Muscle of back (tissue), 11 donors: Measurements from ENCODE around the gene CABLES1. TPM values are rescaled to one million over a fixed set of nuclear protein-coding genes. Genes with fewer than 3 reads are reported as not detected.
"Not testable (repeated sequence)": the region's sequence is repeated elsewhere in the genome, so short reads cannot be mapped to it uniquely, and the experiment has no call there.

Experiments
- DNase-seq, 3 donors: peaks; one replicate each; pipeline versions ENCODE4 v3.0.0 to v3.0.0-alpha.2; 2013
- polyA plus RNA-seq, 10 donors: library from polyadenylated mRNA; unstranded; fragments of 120-200 nt; gene quantifications; one replicate each; pipeline ENCODE4 v1.2.1, GENCODE V29; 2013; ENCODE audit not compliant: insufficient read length in 10 of 10

The CABLES1 gene
- polyA plus RNA-seq, 10 donors: 6.0 to 8.9 (median 7.1) TPM

DNA sequence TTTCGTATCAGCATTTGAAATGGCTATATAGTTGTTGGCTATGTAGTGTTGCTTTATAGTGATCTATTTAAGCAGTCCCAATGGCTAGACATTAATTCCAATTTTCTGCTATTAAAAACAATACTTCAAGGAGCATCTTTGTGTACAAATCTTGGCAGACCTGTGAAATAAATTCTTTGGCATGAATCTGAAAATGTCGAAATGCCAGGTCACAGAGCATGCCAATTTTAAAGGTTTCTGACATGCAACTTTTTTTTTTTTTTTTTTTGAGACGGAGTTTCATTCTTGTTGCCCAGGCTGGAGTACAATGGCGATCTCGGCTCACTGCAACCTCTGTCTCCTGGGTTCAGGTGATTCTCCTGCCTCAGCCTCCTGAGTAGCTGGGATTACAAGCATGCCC, 26.8 kb upstream of the CABLES1 start:
- no peak for DNase-seq

DNA sequence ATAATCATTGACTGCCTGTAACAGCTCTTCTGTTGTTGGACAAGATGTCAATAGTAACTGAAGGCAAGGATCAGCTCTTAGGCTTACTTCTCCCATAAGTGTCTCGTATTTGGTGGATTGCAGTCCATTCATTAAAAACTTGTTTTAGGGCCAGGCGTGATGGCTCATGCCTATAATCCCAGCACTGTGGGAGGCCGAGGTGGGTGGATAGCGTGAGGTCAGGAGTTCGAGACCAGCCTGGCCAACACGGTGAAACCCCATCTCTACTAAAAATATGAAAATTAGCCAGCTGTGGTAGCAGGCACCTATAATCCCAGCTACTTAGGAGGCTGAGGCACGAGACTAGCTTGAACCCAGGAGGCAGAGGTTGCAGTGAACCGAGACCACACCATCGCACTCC, 26.1 kb upstream of the CABLES1 start:
- not testable (repeated sequence) for DNase-seq

DNA sequence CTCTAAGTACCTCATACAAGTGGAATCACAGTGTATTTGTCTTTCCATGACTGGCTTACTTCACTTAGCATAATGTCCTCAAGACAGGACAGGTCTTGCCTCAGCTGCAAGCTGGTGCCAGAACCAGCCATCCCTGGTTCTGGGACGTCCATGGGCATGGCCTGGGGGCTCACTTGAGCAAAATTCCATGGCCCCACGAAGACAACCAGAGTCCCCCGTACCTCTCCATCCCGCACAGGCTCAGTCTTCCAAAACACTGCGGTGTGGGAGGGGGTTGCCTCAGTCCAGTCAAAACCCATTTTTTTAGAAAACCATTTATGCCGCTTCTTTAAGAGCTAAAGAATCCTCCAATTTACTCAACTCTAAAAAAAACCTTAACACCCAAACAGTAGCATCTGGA, 21.7 kb upstream of the CABLES1 start:
- DNase-seq: no peak

DNA sequence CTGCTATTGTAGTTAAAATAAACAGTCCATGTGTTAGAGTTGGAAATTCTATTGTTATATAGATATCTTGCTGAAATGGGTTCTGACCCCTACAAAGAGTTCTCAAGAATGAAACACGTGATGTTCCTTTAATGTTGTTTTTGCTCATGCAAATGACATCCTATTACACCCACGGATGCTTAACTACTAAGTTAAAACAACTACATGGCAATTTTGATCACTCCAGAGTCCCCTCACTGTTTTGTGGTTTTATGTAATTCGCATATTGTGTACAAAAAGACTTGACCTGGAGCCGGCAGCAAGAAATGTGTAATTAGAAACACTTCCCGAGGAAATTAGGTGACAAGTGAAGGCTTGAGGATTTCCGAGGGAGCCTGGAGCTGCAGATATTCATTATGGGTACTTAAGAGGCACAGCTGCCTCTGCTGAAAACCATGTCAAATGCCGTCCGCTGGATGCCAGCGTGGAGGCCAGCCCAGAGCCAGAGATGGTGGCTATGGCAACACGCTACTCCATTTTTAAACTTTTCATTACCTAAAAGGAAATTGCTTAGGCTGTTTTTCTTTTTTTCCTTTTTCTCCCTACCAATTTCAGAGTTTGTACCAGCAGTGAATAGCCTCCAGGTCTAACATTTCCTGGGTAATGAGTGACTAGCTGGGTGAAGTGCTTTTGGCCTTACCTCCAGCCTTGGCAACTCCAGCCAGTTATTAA, 21.0 kb upstream of the CABLES1 start:
- peak in 1 of 3 donors; percentile 54 for DNase-seq

DNA sequence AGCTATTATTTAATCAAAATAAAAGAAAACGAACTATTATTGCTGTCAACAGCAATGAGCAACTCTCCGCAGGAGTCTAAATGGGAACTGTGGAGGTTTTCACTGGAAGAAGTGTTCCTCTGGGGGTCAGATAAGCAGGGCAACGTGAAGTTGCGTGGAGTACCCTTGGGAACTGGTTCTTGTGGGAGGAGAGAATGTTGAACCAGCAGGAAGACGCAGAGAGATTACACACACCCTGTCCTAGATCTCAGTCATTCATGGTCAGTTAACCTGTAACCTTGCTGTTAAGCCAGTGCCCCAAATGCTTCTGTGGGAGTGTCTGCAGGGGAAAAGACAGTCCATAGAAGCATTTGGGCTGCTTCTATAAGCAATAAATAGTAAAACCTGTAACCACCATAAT, 20.4 kb upstream of the CABLES1 start:
- DNase-seq: no peak

DNA sequence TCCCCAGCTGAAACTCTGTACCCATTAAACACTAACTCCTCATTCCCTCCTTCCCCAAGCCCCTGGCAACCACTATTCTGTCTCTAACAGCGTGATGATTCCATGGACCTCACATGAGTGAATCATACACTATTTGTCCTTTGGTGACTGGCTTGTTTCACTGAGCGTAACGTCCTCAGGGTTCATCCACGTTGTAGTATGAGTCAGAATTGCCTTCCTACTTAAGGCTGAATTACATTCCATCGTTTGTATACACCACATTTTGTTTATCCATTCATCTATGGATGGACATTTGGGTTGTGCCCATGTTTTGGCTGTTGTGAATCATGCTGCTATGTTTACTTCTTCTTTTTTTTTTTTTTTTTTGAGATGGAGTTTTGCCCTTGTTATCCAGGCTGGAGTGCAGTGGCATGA, 19.6 kb upstream of the CABLES1 start:
- peak in 1 of 3 donors; percentile 85 for DNase-seq

DNA sequence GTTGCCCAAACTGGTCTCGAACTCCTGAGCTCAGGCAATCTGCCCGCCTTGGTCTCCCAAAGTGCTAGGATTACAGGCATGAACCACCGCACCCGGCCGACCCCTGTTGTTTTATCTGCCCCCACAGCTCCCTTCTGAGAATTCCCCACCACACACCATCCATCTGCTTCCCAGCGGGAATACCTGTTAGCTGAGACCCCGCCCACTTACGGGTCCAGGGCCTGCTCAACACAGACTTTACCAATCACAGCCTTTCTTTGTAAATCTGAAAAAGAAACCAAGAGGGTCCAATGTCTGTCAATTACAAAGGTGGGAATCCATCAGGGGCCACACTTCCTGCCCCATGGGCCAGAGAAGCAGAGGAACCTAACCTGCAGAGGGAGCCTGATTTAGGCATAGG, 14.2 kb upstream of the CABLES1 start:
- no peak for DNase-seq

DNA sequence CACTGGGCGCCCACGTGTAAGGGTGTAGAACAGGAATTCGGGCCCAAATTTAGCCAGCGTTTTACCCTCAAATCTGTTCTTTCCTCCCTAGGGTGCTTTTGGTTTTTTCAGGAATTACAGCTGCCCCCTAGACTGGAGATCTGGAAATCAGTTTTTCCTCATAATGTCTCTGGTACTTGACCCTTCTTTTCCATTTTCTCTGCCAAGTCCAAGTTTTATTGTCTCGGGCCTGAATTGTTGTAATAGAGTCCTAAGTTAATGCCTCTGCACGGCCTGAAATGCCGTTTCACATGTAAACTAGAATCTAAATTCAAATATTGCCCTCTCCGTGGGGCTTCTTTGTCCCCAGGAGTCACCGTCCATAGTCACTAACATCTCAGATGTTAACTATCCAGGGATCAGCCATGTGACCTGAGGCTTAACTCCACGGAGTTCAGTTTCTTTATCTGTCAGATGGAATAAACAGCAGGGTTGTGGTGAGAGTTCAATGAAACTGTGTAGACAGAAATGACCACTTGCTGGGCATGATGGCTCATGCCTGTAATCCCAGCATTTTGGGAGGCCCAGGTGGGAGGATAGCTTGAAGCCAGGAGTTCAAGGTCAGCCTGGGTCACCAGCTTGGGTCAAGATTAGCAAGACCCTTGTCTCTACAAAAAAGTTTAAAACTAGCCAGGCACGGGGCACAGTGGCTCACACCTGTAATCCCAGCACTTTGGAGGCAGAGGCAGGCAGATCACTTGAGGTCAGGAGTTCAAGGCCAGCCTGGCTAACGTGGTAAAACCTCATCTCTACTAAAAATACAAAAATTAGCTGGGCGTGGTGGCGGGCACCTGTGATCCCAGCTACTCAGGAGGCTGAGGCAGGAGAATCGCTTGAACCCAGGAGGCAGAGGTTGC, 12.7 kb upstream of the CABLES1 start:
- peak in 1 of 3 donors; percentile 72 for DNase-seq

DNA sequence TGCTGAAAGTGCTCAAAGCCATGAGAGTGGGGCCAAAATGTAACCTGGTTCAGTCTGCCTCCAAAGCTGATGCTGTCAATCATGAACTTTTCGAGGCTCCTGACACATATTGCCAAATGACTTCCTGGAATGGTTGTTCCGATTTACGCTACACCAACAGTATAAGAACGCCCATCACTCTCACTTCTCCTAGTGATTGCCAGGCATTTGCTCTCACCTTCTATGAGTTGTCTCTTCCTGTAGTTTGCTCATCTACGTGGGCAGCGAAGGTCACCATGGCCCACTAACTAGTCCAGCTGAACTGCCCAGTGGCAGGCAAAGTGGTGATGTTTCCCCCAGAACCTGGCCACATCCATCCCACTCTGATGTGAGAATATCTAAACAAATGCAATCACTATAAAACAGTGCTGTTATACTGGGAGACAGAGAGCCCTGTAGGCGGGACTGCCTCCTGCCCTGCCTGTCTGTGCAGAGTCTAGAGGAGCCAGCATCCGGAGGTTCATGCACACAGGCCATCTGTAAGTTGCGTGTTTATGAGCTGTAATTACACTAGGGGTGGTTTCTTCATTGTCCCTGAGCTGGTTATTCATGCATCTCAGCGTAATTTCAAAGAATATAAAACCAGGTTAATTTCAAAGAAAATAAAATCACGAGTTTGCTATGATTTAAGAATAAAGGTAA, 8.8 kb upstream of the CABLES1 start:
- peak in 1 of 3 donors; percentile 45 for DNase-seq

DNA sequence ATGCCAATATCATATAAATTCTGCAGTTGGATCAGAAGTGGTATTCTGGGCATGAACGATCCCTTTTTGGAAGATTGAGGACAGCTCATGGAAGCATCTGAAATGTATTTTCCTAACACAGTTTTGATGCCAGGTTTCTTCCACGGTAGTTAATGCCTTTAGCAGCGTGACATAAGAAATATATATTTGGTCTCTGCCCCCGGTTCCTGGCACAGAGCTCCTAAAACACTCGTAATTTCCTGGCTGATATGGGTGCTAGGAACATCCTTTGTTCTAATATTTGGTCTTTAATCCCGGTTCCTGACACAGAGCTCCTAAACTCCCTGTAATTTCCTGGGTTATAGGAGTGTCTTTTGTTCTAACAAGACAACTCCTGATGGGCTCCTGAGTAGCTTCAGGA, 8.2 kb upstream of the CABLES1 start:
- peak in 1 of 3 donors; percentile 63 for DNase-seq

DNA sequence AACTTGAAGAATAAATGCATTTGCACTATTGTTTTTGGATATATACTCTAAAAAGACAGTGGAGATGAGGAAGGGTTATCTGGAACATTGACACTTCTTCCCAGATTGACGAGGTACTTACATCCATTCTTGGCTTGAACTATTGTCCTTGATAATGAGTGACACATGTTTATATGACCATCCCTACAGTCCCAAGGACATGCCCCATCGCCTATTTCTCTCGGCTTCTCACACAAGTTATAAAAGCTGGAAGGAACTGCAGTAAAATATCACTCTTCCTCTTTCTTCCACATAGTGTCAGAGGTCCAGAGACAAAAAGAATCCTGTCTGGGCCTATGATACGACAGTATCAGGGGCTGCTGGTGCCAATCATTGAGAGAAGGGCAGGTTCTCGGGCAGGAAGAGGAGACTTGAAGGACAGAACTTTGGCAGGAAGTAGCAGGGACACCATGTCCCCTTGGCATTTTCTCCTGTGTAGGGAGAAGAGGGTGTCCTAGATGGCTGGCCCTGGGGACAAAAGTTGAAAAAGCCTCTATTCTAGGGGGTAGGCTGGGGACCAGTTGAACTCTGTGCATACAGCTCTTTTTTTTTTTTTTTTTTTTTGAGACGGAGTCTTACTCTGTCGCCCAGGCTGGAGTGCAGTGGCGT, 5.8 kb upstream of the CABLES1 start:
- DNase-seq: no peak

DNA sequence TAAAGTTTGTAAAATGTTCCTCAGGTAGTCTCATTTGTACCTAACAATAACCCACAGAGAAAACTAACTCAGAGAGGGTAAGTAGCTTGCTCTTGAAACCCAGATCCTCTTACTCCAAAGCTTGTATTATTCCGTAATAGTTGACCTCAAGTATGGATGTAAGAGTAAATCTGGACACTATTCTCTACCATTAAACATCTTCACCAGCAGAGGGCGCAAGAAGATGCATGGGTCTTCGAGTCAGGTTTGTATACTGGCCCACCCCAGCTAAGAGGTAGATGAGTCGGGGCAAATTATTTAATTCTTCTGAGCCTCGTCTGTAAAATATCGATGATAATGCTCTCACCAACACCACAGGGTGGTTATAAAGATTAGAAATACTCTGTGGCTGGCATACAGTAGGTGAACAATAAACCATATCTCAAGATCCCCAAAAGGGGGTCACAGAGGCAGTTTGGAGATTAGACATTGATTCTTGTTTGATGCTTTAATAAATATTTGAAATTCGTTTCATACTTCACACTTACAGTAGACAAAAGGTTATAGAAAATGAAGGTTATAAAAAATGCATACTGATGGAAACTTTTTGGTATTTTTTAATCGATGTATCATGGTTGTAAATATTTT, 3.5 kb upstream of the CABLES1 start:
- DNase-seq: peak; percentile 80 to 86 (median 83)

DNA sequence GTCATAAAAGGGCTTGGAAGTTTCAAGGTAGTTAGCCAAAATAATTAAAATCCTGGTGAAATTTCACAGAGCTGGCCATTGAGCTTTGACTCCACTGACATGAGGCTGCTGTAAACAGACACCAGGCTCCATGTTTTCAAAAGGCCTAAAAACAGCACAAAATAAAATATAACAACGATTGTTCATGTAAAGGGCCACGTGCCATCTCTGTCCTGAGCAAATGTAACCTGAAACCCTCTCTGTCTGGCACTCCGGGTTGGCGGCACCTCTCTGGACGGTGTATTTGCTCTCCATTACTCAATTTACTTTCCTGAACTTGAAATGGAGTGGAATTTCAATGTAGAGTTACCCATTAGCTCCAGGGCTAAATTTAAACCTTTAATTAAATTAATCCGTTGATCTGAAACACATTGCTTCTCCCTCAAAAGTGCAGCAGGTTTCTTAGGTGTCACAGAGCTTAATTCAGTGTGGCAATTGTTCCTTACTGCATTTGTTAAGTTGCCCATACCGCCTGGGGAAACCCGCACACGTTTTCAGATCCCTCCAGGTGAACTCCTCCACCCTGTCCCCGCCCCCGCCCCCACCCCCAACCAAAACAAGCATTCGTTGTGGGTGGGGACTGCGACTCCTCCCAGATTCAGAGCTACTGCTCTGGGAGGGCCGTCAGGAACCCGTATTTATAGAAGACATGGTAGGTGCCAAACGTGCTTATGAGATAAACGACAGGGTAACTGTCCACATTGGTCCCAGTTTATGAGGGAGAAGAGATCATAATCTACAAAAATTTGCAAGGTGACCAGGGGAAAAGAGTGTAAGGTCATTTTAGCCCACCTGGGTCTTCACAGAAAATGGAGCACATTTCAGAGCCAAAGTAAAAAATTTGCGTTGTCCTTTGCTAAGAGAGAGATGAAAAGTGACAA, 1.2 kb upstream of the CABLES1 start:
- DNase-seq: no peak

DNA sequence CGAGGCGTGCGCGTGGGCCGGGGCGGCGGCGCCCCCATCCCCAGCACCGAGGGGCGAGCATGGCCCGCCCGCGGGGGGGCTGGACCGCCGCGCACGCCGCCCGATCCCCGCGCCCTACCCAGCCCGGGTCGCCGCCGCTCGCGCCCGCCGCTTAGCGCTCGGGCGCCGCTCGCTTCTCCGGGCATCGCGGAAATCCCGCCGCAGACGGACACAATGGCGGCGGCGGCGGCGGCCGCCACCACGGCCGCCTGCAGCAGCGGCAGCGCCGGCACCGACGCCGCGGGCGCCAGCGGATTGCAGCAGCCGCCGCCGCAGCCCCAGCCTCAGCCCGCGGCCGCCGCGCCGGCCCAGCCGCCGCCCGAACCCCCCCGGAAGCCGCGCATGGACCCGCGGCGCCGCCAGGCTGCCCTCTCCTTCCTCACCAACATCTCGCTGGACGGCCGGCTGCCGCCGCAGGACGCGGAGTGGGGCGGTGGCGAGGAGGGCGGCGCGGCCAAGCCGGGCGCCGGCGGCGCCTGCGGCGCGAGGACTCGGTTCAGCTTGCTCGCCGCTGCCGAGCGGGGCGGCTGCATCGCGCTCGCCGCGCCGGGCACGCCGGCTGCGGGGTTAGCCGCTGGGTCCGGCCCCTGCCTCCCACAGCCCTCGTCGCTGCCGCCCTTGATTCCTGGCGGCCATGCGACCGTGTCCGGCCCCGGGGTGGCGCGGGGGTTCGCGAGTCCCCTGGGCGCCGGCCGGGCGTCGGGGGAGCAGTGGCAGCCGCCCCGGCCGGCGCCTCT, 453 bp downstream of the CABLES1 start:
- peak in 1 of 3 donors; percentile 63 for DNase-seq

DNA sequence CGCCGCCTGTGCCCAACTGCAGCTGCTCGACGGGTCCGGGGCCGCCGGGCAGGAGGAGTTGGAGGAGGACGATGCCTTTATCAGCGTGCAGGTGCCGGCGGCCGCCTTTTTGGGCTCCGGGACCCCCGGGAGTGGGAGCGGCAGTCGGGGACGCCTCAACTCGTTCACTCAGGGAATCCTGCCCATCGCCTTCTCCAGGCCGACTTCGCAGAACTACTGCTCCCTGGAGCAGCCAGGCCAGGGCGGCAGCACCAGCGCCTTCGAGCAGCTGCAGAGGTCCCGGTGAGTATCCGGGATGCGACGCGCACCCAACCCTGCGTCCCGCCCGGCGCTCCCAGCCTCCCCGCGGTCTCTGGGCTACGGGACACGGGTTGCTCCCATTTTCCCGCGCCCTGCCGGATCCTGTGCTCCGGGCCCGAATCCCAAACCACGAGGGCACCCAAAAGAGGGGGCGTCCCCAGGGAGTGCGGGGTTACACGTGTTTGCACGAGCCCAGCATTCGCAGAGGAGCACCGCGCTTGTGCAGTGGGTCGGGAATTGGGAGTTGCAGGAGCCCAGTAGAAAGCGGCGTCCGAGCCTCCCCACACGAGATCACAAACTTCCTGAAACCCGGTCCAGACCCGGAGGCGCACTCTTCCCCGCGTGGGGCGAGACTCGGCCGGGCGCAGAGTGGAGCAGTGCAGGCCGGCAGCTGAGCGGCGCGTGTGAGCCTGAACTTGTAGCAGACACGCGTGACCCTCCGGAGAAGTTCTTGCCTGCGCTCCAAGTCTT, 1.2 kb downstream of the CABLES1 start:
- DNase-seq: peak in 1 of 3 donors; percentile 84

DNA sequence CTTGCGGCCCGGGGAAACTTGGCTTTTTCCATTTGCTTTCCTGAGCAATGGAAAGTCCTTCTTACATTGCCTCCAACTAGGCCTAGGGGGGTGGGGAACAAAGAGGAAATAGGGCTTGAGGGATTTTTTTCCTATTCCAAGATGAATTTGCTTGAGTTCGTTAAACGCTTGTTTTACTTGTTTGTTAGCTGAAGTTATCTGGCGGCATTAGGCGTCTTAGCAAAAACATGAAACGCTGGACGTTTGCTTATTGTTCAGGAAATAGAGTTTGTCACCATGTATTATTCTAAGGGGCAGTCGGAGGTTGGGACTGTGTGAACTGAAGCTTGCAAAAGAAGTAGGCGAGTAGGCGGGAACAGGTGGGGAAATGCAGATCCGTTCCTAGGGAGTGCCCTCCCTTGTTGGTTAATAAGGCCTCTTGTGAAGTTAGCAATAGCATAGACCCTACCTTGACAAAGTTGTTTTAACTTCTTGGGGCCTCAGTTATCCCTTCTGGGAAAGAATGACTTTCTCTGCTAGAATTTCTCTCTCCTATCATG, 1.9 kb downstream of the CABLES1 start:
- DNase-seq: peak in 1 of 3 donors; percentile 70

DNA sequence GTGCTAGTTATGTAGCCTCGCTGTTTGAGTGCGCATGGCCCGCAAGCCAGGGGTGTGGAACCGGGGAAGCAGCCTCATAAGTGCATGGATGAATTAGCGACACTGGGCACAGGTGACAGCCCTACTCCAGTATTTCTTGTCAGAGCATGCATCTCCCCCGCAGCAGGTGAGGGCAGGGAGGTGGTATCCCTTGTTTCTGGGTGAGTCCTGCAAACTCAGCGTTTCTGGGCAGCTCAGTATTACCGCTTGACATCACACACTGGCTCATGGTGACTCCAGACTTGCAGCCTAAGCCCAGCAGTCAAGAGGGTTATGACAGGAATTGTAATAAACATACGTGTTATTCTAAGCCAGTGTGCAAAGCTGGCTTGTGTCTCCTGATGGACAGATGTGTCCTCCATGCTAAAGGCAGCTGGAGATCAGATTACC, 2.5 kb downstream of the CABLES1 start:
- DNase-seq: no peak

DNA sequence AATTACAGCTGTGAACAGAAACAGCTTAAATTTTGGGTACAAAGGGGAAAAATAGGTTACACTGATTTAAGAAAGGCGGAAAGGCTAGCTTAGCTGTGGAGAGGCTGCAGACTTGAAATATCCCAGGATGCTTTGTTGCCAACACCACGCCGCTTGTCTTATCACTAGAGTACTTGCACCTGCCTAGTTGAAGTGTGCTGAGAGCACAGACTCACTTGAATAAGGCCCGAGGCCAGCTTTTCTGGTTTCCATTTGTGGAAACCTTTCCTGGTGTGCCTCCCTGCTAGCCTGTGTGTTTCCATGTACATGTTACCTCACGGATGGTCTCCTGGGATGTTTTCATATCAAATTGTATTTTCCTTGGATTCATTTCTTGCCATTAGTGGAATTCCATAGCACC, 3.2 kb downstream of the CABLES1 start:
- DNase-seq: no peak
